Germinal center (tissue), 1 donor: ENCODE results near the gene NOP16.

Experiments used
- DNase-seq: peaks from one replicate; pipeline ENCODE4 v3.0.0; 2012; ENCODE audit warnings: mixed read lengths, low spot score

Gene NOP16

GRCh38 chr5:176386491-176386890 lies 1.9 kb downstream of the NOP16 start:
- DNase-seq = no peak

- DNase-seq = no peak
These were observed 3.4 kb downstream of the NOP16 start for GRCh38 chr5:176384991-176385390.

GRCh38 chr5:176384366-176384930 lies 4.0 kb downstream of the NOP16 start:
- DNase-seq = no peak

GRCh38 chr5:176383961-176384360 lies 4.4 kb downstream of the NOP16 start:
- no peak for DNase-seq

GRCh38 chr5:176383248-176383905 lies 5.0 kb downstream of the NOP16 start:
- no peak for DNase-seq

GRCh38 chr5:176382721-176383120 lies 5.7 kb downstream of the NOP16 start:
- no peak for DNase-seq

GRCh38 chr5:176381979-176382378 lies 6.4 kb downstream of the NOP16 start:
- no peak for DNase-seq

GRCh38 chr5:176381423-176381822 lies 7.0 kb downstream of the NOP16 start:
- no peak for DNase-seq

- peak; percentile 23 for DNase-seq
These were observed 8.5 kb downstream of the NOP16 start for GRCh38 chr5:176379881-176380280.

GRCh38 chr5:176373100-176373818 lies 15.1 kb downstream of the NOP16 start:
- DNase-seq = peak; percentile 26

GRCh38 chr5:176371621-176372539 lies 16.5 kb downstream of the NOP16 start:
- no peak for DNase-seq

GRCh38 chr5:176369934-176370711 lies 18.3 kb downstream of the NOP16 start:
- DNase-seq = no peak

- DNase-seq = no peak
These were observed 19.7 kb downstream of the NOP16 start for GRCh38 chr5:176368726-176369125.

GRCh38 chr5:176366232-176366894 lies 22.0 kb downstream of the NOP16 start:
- DNase-seq = no peak

- peak; percentile 54 for DNase-seq
These were observed 22.8 kb downstream of the NOP16 start, which contains the start of gene ARL10 for GRCh38 chr5:176365351-176366231. Gene ARL10, plus strand, starts transcription at chr5:176365487. Its CDS starts 77 bp downstream, at chr5:176365564.

- no peak for DNase-seq
These were observed 23.5 kb downstream of the NOP16 start for GRCh38 chr5:176364765-176365350.

GRCh38 chr5:176362233-176362490 lies 26.2 kb downstream of the NOP16 start:
- peak; percentile 51 for DNase-seq

- peak; percentile 85 for DNase-seq
These were observed 26.8 kb downstream of the NOP16 start, which contains the start of gene KIAA1191 for GRCh38 chr5:176361437-176362232. Gene KIAA1191, minus strand, starts transcription at chr5:176361764. Its CDS starts 2,256 bp downstream, at chr5:176359508.
